B cell (primary cell): ENCODE measurements around the gene DGCR6. TPM values are rescaled to one million over a fixed set of nuclear protein-coding genes. Genes with fewer than 3 reads are reported as not detected.
A peak's percentile ranks its signal among the peaks of the same experiment; 100 is the strongest.
"Not testable (repeated sequence)": the region's sequence is repeated elsewhere in the genome, so short reads cannot be mapped to it uniquely, and the experiment has no call there.

Experiments
- ATAC-seq: fragments of 200-7000 bp; cut with Tn5 transposase; one replicate; pipeline ENCODE4 v1.10.0; 2021; ENCODE audit warnings: low read depth, mild to moderate bottlenecking, moderate number of reproducible peaks, moderate library complexity
- CTCF ChIA-PET: fragments of 350-600 bp; sonication (Branson Sonifier 250); formaldehyde crosslinking; loops from one replicate; lab custom pipeline; 2021; ENCODE audit warnings: antibody characterized with exemption, inconsistent platforms; lab: Charles Lee
- POLR2A ChIA-PET: fragments of 350-600 bp; sonication (Branson Sonifier 250); formaldehyde crosslinking; loops from one replicate; lab custom pipeline; 2021; ENCODE audit warnings: antibody characterized with exemption; lab: Charles Lee
- DNase-seq: peaks from one replicate; pipeline ENCODE4 v3.0.0; 2013
- H2AFZ ChIP-seq: 2 replicates; pipeline ENCODE4 v1.6.1; 2012; ENCODE audit warnings: mild to moderate bottlenecking, low read depth, low read length; ENCODE audit not compliant: insufficient read depth, poor library complexity, severe bottlenecking
- H3K27ac ChIP-seq, 2 donors: 1 replicate in 1 of 2; 2 replicates in 1 of 2; pipeline ENCODE4 v1.5.1; 2012 to 2013; ENCODE audit warnings: low read length in 2 of 2, mild to moderate bottlenecking in 2 of 2, moderate library complexity in 1 of 2
- H3K27me3 ChIP-seq, 4 experiments: fragments of 200-600 bp in 1 of 4; sonication (generic) in 1 of 4; replicated peaks in 1 of 4; 1 replicate in 2 of 4; 2 replicates in 2 of 4; pipeline versions ENCODE4 v1.6.1 to v1.7.0; 2013 to 2016; ENCODE audit warnings: low read length in 3 of 4, mild to moderate bottlenecking in 2 of 4, mixed read lengths in 1 of 4, moderate library complexity in 1 of 4; ENCODE audit not compliant: insufficient read depth in 4 of 4, control insufficient read depth in 3 of 4; ENCODE audit errors: control extremely low read depth in 1 of 4
- H3K36me3 ChIP-seq, 2 experiments: replicated peaks in 1 of 2; 1 replicate in 1 of 2; 2 replicates in 1 of 2; pipeline versions ENCODE4 v1.6.1 to v1.7.1; 2013; ENCODE audit warnings: low read length in 1 of 2; ENCODE audit not compliant: insufficient read depth in 2 of 2, control insufficient read depth in 1 of 2; ENCODE audit errors: control extremely low read depth in 1 of 2, extremely low read depth in 1 of 2
- H3K4me1 ChIP-seq, 2 donors: fragments of 200-600 bp in 1 of 2; sonication (generic) in 1 of 2; 1 replicate in 1 of 2; 2 replicates in 1 of 2; pipeline versions ENCODE4 v1.5.1 to v1.6.1; 2013 to 2017; ENCODE audit warnings: low read length in 2 of 2; ENCODE audit not compliant: control insufficient read depth in 2 of 2, insufficient read depth in 2 of 2
- H3K4me2 ChIP-seq: replicated peaks from 2 replicates; pipeline ENCODE3; 2012; ENCODE audit warnings: mild to moderate bottlenecking, low read depth, low read length; ENCODE audit not compliant: poor library complexity, severe bottlenecking
- H3K4me3 ChIP-seq, 5 experiments: fragments of 200-600 bp in 1 of 5; sonication (generic) in 1 of 5; 1 replicate in 3 of 5; 2 replicates in 2 of 5; pipeline versions ENCODE4 v1.5.1 to v1.7.0; 2011 to 2016; ENCODE audit warnings: low read length in 4 of 5, mild to moderate bottlenecking in 4 of 5, low read depth in 2 of 5, control low read depth in 1 of 5, moderate library complexity in 1 of 5; ENCODE audit not compliant: insufficient read depth in 1 of 5; ENCODE audit errors: control extremely low read depth in 1 of 5, extremely low read depth in 1 of 5
- H3K79me2 ChIP-seq: fragments of 200-600 bp; sonication (generic); one replicate; pipeline ENCODE4 v1.6.0; 2016; ENCODE audit warnings: low read length; ENCODE audit not compliant: control insufficient read depth, insufficient read depth
- H3K9ac ChIP-seq: fragments of 200-600 bp; sonication (generic); 2 replicates; pipeline ENCODE4 v1.6.1; 2017; ENCODE audit warnings: mild to moderate bottlenecking, low read length, moderate library complexity
- H3K9me3 ChIP-seq, 3 donors: one replicate each; pipeline versions ENCODE4 v1.6.1 to v1.7.1; 2013; ENCODE audit warnings: low read length in 2 of 3; ENCODE audit not compliant: control insufficient read depth in 2 of 3, insufficient read depth in 1 of 3; ENCODE audit errors: control extremely low read depth in 1 of 3
- H4K20me1 ChIP-seq: 2 replicates; pipeline ENCODE4 v1.6.0; 2012; ENCODE audit warnings: mild to moderate bottlenecking, low read length; ENCODE audit not compliant: insufficient read depth, control insufficient read depth, poor library complexity, severe bottlenecking
- H3K27ac Mint-ChIP-seq: one replicate; pipeline ENCODE4 v1.8.0; 2021; ENCODE audit warnings: mixed read lengths
- H3K27me3 Mint-ChIP-seq: one replicate; pipeline ENCODE4 v1.8.0; 2021; ENCODE audit warnings: mixed read lengths
- H3K4me1 Mint-ChIP-seq: one replicate; pipeline ENCODE4 v1.8.0; 2021; ENCODE audit warnings: mixed read lengths
- H3K4me3 Mint-ChIP-seq: one replicate; pipeline ENCODE4 v1.8.0; 2021; ENCODE audit warnings: mixed read lengths
- H3K9me3 Mint-ChIP-seq: one replicate; pipeline ENCODE4 v1.8.0; 2022; ENCODE audit warnings: mixed read lengths; ENCODE audit not compliant: insufficient read depth
- EZH2 ChIP-seq: IDR thresholded peaks from 2 replicates; pipeline ENCODE4 v1.6.1; 2012; ENCODE audit warnings: borderline replicate concordance, low read depth, mild to moderate bottlenecking, moderate library complexity, low read length; ENCODE audit not compliant: insufficient read depth, poor library complexity, severe bottlenecking
- WGBS: methylation state at CpG from one replicate; pipeline ENCODE4 v1.1.5; 2013; ENCODE audit warnings: missing lambda C conversion rate; ENCODE audit not compliant: insufficient coverage; 5-methylcytosine and 5-hydroxymethylcytosine counted together
- intact Hi-C: fragments of 100-400 bp; cut with micrococcal nuclease; formaldehyde crosslinking; loops from one replicate; pipeline ENCODE4 v1.10.0; 2022
- polyA plus RNA-seq: library from polyadenylated mRNA; depleted of rRNA; stranded (reverse); fragments of >200 nt; gene quantifications from 2 replicates; pipeline ENCODE4 v1.2.3, GENCODE V29; 2012
- total RNA-seq, 2 donors: library from RNA; stranded (reverse); fragments of 120-200 nt in 1 of 2; gene quantifications; 1 replicate in 1 of 2; 2 replicates in 1 of 2; pipeline versions ENCODE4 v1.2.3 to v1.2.4, GENCODE V29; 2013 to 2022
- TF ChIP-seq, protein P1 (sequence below): fragments of 200-600 bp; IDR thresholded peaks from one replicate; pipeline ENCODE4 v1.8.0; 2022; ENCODE audit warnings: antibody characterized with exemption, mild to moderate bottlenecking

Gene DGCR6
- total and polyA plus RNA-seq, 2 donors (not counting 1 experiment from before 2014, with no cell fraction given), result 1.8 to 2.5 TPM

DNA sequence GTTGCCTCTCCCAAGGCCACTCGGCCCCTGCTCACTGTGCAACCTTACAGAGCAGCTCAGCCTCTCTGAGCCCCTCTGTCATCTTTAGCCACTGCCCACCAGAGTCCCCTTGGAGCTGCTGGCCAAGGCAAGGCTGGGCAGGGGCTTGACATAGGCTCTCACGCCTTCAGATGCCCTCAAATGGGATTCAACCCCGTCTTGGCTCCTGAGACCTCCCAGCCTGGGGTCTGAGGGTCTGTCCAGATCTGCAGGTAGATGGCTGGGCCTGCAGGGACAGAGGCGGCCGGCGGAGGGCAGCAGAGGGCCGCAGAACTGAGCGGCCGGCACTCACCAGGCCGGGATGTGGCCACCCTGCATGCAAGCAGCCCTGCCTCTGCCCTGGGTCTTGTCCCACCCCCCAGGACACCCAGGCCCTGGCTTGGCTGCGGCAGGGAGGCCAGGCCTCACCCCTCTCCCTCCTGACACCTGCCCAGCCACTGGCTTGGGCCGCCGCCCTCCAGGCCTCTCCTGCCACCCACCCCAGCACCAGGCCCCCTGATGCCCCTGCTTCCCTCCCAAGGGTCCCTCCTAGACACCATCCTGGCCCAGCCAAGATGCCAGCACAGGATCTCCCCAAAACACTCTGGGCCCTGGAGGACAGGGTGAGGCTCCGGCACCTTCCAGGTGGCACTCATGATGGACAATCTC, 48.3 kb downstream of the DGCR6 start:
- H3K9me3 Mint-ChIP-seq, H3K9me3 ChIP-seq, H3K4me3 ChIP-seq, POLR2A ChIA-PET, H4K20me1 ChIP-seq, intact Hi-C loops, H3K9ac ChIP-seq, H2AFZ ChIP-seq, H3K4me3 Mint-ChIP-seq, H3K27ac Mint-ChIP-seq, H3K36me3 ChIP-seq, H3K4me1 ChIP-seq, H3K79me2 ChIP-seq, H3K27me3 ChIP-seq, H3K4me1 Mint-ChIP-seq, H3K4me2 ChIP-seq, H3K27ac ChIP-seq: not testable (repeated sequence)
- peaks cover 17% of the 10 kb centered on the region for H3K27me3 Mint-ChIP-seq
- TF ChIP-seq, protein P1, sequence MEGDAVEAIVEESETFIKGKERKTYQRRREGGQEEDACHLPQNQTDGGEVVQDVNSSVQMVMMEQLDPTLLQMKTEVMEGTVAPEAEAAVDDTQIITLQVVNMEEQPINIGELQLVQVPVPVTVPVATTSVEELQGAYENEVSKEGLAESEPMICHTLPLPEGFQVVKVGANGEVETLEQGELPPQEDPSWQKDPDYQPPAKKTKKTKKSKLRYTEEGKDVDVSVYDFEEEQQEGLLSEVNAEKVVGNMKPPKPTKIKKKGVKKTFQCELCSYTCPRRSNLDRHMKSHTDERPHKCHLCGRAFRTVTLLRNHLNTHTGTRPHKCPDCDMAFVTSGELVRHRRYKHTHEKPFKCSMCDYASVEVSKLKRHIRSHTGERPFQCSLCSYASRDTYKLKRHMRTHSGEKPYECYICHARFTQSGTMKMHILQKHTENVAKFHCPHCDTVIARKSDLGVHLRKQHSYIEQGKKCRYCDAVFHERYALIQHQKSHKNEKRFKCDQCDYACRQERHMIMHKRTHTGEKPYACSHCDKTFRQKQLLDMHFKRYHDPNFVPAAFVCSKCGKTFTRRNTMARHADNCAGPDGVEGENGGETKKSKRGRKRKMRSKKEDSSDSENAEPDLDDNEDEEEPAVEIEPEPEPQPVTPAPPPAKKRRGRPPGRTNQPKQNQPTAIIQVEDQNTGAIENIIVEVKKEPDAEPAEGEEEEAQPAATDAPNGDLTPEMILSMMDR, result peak; percentile 78
- DNase-seq (peak; percentile 67), ATAC-seq (peak; percentile 91)
- CTCF ChIA-PET, result interaction anchor here (0.7 to 0.8 kb wide), 2 partner anchors 673 to 675 kb away, joined by 4 read pairs; no protein-coding TSS in a partner anchor
- 13% methylated on average over 11 of the region's 14 CpGs for WGBS

DNA sequence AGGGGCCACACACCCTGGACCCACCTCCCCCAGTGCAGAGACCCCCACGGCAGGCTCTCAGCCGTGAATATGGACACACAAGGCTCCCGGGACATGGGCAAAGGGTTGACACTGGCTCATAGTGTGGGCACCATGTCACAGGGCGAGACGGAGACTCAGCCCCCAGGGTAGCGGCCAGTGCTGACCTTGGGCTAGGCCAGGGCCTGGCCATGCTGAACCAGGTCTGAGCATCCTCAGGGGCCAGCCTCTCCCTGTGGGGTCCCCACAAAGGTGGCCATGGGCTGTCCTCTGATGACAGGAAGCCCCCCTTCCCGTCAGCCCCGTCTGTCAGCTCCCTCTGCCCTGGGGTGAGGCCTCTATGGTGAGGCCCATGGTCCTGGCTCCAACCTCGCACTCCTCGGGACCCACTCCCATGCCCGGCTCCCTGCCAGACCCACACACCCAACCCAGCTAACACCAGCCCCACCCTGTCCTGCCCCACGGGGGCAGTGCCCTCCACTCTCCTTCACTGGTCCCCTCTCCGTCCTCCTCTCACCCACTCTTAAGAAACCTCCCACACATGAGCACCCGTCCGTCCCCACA, 49.0 kb downstream of the DGCR6 start:
- H3K9me3 ChIP-seq, result no peaks in the 10 kb centered on the region
- no peaks in the 10 kb centered on the region for H4K20me1 ChIP-seq
- 85% methylated on average over 15 of the region's 15 CpGs for WGBS
- DNase-seq (no peak), ATAC-seq (no peak)
- ChIA-PET CTCF (no interaction called here), POLR2A (no interaction called here)
- H3K27me3 ChIP-seq, result no peaks in the 10 kb centered on the region
- no peaks in the 10 kb centered on the region for H3K36me3 ChIP-seq
- no peak overlapping the region for H3K4me2 ChIP-seq
- TF ChIP-seq EZH2, result no peak
- TF ChIP-seq, protein P1, result no peak
- Mint-ChIP-seq H3K9me3 (no peaks in the 10 kb centered on the region), H3K4me1 (no peaks in the 10 kb centered on the region), H3K4me3 (no peak overlapping the region), H3K27ac (no peak overlapping the region), H3K27me3 (peaks cover 11% of the 10 kb centered on the region)
- no peak overlapping the region for H2AFZ ChIP-seq
- no peaks in the 10 kb centered on the region for H3K79me2 ChIP-seq
- H3K4me3 ChIP-seq, result no peak overlapping the region
- H3K27ac ChIP-seq, result no peak overlapping the region
- H3K9ac ChIP-seq, result no peak overlapping the region
- intact Hi-C loops, result no loop called here
- H3K4me1 ChIP-seq, result no peaks in the 10 kb centered on the region
